Measurements from ENCODE around the gene TYSND1. TPM values are rescaled to one million over a fixed set of nuclear protein-coding genes. Genes with fewer than 3 reads are reported as not detected.

TYSND1 gene
- total RNA-seq, 2 experiments from 2014 or later = 9.3 to 9.8 TPM

DNA sequence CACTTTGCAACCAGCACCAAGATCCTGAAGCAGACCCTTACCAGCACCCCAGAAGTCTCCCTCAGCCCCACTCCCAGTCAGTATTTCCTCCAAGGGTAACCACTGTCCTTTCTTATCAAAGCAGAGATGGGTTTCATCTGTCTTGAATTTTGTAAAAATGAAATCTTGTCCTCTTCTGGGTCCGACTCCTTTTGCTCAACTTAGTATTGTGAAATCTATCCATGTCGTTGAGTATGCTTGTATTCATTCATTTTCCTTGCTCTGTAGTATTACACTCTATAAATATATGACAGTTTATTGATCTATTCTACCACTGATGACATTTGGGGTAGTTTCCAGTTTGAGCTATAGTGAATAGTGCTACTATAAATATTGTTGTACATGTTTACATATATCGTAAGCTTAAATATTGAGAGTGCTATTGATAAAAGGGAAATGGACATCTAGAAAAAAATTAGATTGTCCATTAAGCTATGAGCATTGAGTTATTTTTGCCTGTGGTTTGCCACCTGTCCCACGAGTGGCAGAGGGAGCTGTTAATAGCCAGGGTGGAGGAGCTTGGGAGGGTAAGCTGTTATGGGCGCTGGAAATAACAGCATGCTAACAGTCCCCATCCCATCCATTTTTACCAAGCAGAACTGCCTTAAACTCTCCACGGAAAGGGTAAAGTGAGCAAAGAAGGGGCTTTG lies 50.3 kb downstream of the TYSND1 start:
- H3K4me3 Mint-ChIP-seq = no peak overlapping the region
- H3K27ac Mint-ChIP-seq = no peak overlapping the region
- POLR2A ChIA-PET = interaction anchor here (0.6 to 4.8 kb wide), 4 partner anchors 8 to 62 kb away, joined by 3 to 49 read pairs (median 3); partner anchors contain the start of gene TYSND1
- H3K27me3 Mint-ChIP-seq = no peaks in the 10 kb centered on the region
- CTCF ChIA-PET = interaction anchor here (0.9 to 11.3 kb wide), 4 partner anchors 14 to 126 kb away, joined by 4 to 85 read pairs (median 4); partner anchors contain the start of gene TYSND1
- H3K9me3 Mint-ChIP-seq = no peaks in the 10 kb centered on the region
- H3K36me3 Mint-ChIP-seq (ENCODE audit: low read depth) = peaks cover 20% of the 10 kb centered on the region
- peaks cover 31% of the 10 kb centered on the region for H3K4me1 Mint-ChIP-seq
- no peak for DNase-seq

DNA sequence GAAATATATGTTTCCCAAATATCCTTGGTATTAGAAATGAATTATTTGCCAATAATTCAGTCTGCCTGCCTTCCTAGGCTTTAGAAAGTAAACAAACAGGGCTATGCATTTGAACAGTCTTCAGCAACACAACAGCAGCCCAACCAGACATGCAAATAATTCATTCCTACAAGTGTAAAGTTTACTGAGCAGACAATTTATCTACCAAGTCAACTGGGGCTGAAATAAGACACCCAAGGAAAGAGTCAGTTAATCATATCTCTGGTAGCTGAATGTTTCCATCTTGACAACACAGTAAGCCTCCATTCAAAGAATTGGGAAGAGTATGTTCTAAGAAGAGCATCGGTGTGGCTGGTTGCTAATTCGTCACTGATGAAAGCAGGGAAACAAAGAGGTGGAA lies 52.2 kb downstream of the TYSND1 start:
- H3K27me3 Mint-ChIP-seq = no peaks in the 10 kb centered on the region
- no peak overlapping the region for H3K27ac Mint-ChIP-seq
- H3K4me1 Mint-ChIP-seq = peaks cover 31% of the 10 kb centered on the region
- ChIA-PET CTCF (interaction anchor here (1.3 to 11.3 kb wide), 6 partner anchors 16 to 270 kb away, joined by 3 to 85 read pairs (median 4); partner anchors contain the start of gene TYSND1), POLR2A (interaction anchor here (0.9 to 4.8 kb wide), 6 partner anchors 9 to 138 kb away, joined by 3 to 49 read pairs (median 6); partner anchors contain the start of genes PPA1, SAR1A and TYSND1)
- no peak for DNase-seq
- no peaks in the 10 kb centered on the region for H3K9me3 Mint-ChIP-seq
- peaks cover 14% of the 10 kb centered on the region for H3K36me3 Mint-ChIP-seq (ENCODE audit: low read depth)
- H3K4me3 Mint-ChIP-seq = no peak overlapping the region

DNA sequence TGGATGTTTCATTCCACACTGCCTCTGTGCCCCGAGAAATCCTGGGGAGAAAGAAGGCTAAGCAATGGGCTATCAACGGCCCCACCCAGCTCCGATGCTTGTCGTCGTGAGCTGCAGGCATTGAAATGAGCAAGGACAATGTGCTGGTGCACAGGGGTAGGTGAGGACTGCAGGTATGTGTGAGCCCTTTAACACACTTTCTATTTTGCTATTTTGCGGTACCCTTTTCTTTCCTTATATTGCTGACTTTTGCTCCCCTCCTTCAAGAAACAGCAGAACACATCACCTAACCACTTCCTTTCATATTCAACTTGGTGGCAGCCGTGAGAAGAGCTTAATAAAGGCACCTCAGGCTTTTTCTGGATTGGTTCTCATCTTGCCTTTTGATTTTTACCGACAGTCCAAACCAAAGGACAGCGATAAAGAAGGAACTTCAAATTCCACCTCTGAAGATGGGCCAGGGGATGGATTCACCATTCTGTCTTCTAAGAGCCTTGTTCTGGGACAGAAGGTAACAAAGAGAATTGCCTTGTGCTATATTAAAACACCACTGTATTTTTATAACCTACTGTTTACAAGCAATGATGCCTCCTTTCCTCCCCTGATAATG lies 53.1 kb downstream of the TYSND1 start:
- POLR2A ChIA-PET = interaction anchor here (0.5 to 4.8 kb wide), 8 partner anchors 8 to 702 kb away, joined by 3 to 49 read pairs (median 5); partner anchors contain the start of genes EIF4EBP2, PPA1, SAR1A and TYSND1

DNA sequence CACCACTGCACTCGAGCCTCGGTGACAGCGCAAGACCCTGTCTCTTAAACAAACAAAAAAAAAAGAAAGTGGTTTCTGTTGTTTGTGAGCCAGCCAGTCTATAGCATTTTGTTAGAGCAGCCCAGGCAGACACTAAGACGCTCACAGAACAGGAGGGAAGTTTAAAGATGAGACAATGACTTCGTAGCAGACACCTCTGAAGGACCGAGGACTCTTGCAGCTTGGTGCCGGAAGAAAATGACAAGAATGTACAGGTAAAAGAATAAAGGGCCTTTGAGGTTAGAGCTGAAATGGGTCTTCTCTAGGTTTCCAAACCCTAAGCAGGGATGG lies 54.1 kb downstream of the TYSND1 start:
- peak overlapping the region; percentile 81 for H3K27ac Mint-ChIP-seq
- peaks cover 12% of the 10 kb centered on the region for H3K36me3 Mint-ChIP-seq (ENCODE audit: low read depth)
- ChIA-PET CTCF (interaction anchor here (0.7 to 11.3 kb wide), 4 partner anchors 13 to 180 kb away, joined by 3 to 85 read pairs (median 27); partner anchors contain the start of gene TYSND1), POLR2A (interaction anchor here (0.7 to 4.8 kb wide), 7 partner anchors 9 to 341 kb away, joined by 3 to 49 read pairs (median 3); partner anchors contain the start of genes SAR1A and TYSND1)
- peak overlapping the region; percentile 63 for H3K4me3 Mint-ChIP-seq
- peaks cover 31% of the 10 kb centered on the region for H3K4me1 Mint-ChIP-seq
- no peaks in the 10 kb centered on the region for H3K9me3 Mint-ChIP-seq
- no peak for DNase-seq
- H3K27me3 Mint-ChIP-seq = peaks cover 3% of the 10 kb centered on the region

More for the DNA sequence above, 53.1 kb downstream of the TYSND1 start:
- no peaks in the 10 kb centered on the region for H3K9me3 Mint-ChIP-seq
- peaks cover 31% of the 10 kb centered on the region for H3K4me1 Mint-ChIP-seq
- peak overlapping the region; percentile 81 for H3K27ac Mint-ChIP-seq
- peak; percentile 42 for DNase-seq
- H3K36me3 Mint-ChIP-seq (ENCODE audit: low read depth) = peaks cover 14% of the 10 kb centered on the region
- CTCF ChIA-PET = interaction anchor here (0.7 to 11.3 kb wide), 10 partner anchors 17 to 271 kb away, joined by 3 to 85 read pairs (median 4); partner anchors contain the start of gene TYSND1
- peak overlapping the region; percentile 63 for H3K4me3 Mint-ChIP-seq
- H3K27me3 Mint-ChIP-seq = no peaks in the 10 kb centered on the region

DNA sequence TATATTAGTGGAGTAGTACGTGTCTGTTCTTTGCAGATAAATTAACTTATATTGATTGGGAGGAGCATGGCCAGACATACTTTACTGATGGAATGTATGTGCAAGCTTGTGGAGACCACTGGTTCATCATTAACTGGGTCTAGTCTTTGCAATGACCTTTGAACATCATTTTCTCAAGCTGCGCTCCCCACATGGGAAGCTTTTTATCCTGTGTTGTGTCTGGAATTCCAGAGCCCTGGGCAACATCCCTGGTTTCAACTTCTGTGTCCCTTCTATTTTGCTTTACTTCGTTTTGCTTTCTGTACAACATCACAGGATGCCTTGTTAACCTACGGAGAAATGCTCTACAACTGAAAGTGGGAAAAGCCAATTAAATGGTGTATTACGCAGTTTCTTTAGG lies 55.5 kb downstream of the TYSND1 start:
- peaks cover 5% of the 10 kb centered on the region for H3K36me3 Mint-ChIP-seq (ENCODE audit: low read depth)
- H3K27me3 Mint-ChIP-seq = peaks cover 3% of the 10 kb centered on the region
- CTCF ChIA-PET = interaction anchor here (11.3 kb wide), 1 partner anchor 25 kb away, joined by 85 read pairs; no protein-coding TSS in a partner anchor
- no peak overlapping the region for H3K4me3 Mint-ChIP-seq
- DNase-seq = no peak
- peaks cover 31% of the 10 kb centered on the region for H3K4me1 Mint-ChIP-seq
- no peaks in the 10 kb centered on the region for H3K9me3 Mint-ChIP-seq
- H3K27ac Mint-ChIP-seq = no peak overlapping the region
- POLR2A ChIA-PET = no interaction called here

DNA sequence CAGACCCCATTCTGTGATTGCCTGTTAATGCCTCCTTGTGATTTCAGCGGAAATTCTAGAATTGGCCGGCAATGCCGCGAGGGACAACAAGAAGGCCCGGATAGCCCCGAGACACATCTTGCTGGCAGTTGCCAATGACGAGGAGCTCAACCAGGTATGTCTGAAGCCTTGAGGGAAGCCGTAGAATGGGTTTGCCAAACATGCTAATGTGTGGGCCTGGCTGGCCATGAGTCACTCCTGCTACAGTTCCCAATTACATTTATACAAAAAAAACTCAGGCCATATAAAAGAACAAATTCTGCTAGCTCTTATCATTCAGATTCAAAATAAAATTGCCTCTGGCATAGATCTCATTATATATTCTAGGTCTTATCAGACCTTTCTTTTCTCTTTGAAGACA lies 56.5 kb downstream of the TYSND1 start:
- H3K27me3 Mint-ChIP-seq = peaks cover 5% of the 10 kb centered on the region
- H3K4me1 Mint-ChIP-seq = peaks cover 31% of the 10 kb centered on the region
- no peaks in the 10 kb centered on the region for H3K9me3 Mint-ChIP-seq
- no peaks in the 10 kb centered on the region for H3K36me3 Mint-ChIP-seq (ENCODE audit: low read depth)
- DNase-seq = no peak
- ChIA-PET CTCF (interaction anchor here (1.0 to 1.5 kb wide), 2 partner anchors 26 to 57 kb away, joined by 4 to 7 read pairs; partner anchors contain the start of gene TYSND1), POLR2A (interaction anchor here (0.6 kb wide), 1 partner anchor 326 kb away, joined by 3 read pairs; no protein-coding TSS in a partner anchor)
- no peak overlapping the region for H3K4me3 Mint-ChIP-seq
- H3K27ac Mint-ChIP-seq = no peak overlapping the region

DNA sequence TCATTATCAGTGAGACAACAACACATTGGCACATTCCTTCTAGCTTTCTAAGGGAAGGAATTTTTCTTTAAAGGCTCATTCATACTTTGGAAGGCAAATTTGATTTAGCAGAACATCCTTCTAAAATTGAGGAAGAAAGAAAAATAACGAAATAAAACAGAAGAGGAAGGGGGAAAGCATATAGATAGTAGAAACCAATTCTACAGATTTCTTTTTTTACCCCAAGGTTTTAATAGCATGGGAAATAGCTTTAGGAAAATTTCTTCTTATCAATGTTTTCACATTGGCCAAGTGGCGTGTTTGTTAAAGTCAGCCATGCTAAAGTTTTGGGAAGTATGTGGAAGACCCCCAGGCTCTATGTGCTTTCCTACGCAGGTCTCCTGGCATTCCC lies 58.2 kb downstream of the TYSND1 start:
- no peak overlapping the region for H3K27ac Mint-ChIP-seq
- POLR2A ChIA-PET = no interaction called here
- DNase-seq = no peak
- CTCF ChIA-PET = interaction anchor here (1.3 kb wide), 1 partner anchor 28 kb away, joined by 6 read pairs; no protein-coding TSS in a partner anchor
- H3K9me3 Mint-ChIP-seq = no peaks in the 10 kb centered on the region
- peaks cover 8% of the 10 kb centered on the region for H3K27me3 Mint-ChIP-seq
- H3K36me3 Mint-ChIP-seq (ENCODE audit: low read depth) = no peaks in the 10 kb centered on the region
- H3K4me1 Mint-ChIP-seq = peaks cover 18% of the 10 kb centered on the region
- no peak overlapping the region for H3K4me3 Mint-ChIP-seq

Other genes starting within 250 kb of the TYSND1 start
- gene MACROH2A2, start 93.9 kb downstream of the TYSND1 start, total RNA-seq = 1 to 10 TPM; 5.5 to 5.8 TPM
- 1 to 10 TPM; 3.7 to 3.8 TPM for gene AIFM2, start 13.9 kb downstream of the TYSND1 start, total RNA-seq
- 10 to 100 TPM; 81.4 to 85.6 TPM for gene SAR1A, start 23.8 kb upstream of the TYSND1 start, total RNA-seq
- 100 to 1,000 TPM; 155 to 158 TPM for gene PPA1, start 86.7 kb upstream of the TYSND1 start, total RNA-seq
- gene NPFFR1, start 137.3 kb upstream of the TYSND1 start, total RNA-seq = not detected
- 10 to 100 TPM in 1 of 2 experiments, 1 to 10 TPM in 1; 9.8 to 10.3 TPM for gene LRRC20, start 235.9 kb upstream of the TYSND1 start, total RNA-seq